Panc1 (cell line): ENCODE results near the gene GTF2I. TPM values are rescaled to one million over a fixed set of nuclear protein-coding genes. Genes with fewer than 3 reads are reported as not detected.

Experiments
- ATAC-seq: fragments of 200-7000 bp; cut with Tn5 transposase; 2 replicates; pipeline ENCODE4 v1.9.1; 2020; ENCODE audit warnings: mild to moderate bottlenecking, moderate library complexity
- BruUV-seq: library from RNA; stranded (reverse); fragments of 400-500 nt; replicated peaks from 2 replicates; lab custom pipeline; 2021; lab: Mats Ljungman, UMichigan
- CTCF ChIA-PET: fragments of 300-600 bp; sonication (Branson Sonifier 250); formaldehyde crosslinking; loops from one replicate; lab custom pipeline; 2022; ENCODE audit warnings: antibody characterized with exemption; lab: Charles Lee
- POLR2A ChIA-PET: fragments of 300-600 bp; sonication (Branson Sonifier 250); formaldehyde crosslinking; loops from one replicate; lab custom pipeline; 2022; ENCODE audit warnings: antibody characterized with exemption; lab: Charles Lee
- DNase-seq: peaks from one replicate; pipeline ENCODE4 v3.0.0-alpha.2; 2010; ENCODE audit warnings: low read depth, low spot score
- H3K27ac ChIP-seq: 2 replicates; pipeline ENCODE4 v1.5.1; 2011; ENCODE audit warnings: mild to moderate bottlenecking, low read length, inconsistent platforms
- H3K27me3 ChIP-seq: fragments of 200-500 bp; sonication (Bioruptor generic); 2 replicates; pipeline ENCODE4 v1.6.0; 2014; ENCODE audit warnings: low read length, inconsistent platforms; ENCODE audit not compliant: control insufficient read depth, insufficient read depth
- H3K36me3 ChIP-seq: fragments of 200-500 bp; sonication (Bioruptor generic); 2 replicates; pipeline ENCODE4 v1.5.1; 2014; ENCODE audit warnings: inconsistent platforms, mild to moderate bottlenecking, low read length, moderate library complexity; ENCODE audit not compliant: control insufficient read depth, insufficient read depth
- H3K4me1 ChIP-seq: 2 replicates; pipeline ENCODE4 v1.5.1; 2011; ENCODE audit warnings: inconsistent platforms, mild to moderate bottlenecking, low read length, moderate library complexity; ENCODE audit not compliant: control insufficient read depth, insufficient read depth
- H3K4me3 ChIP-seq, 2 experiments: 2 replicates each; pipeline ENCODE4 v1.5.1; 2011 to 2012; ENCODE audit warnings: low read depth in 2 of 2, low read length in 2 of 2, mild to moderate bottlenecking in 2 of 2, inconsistent platforms in 1 of 2, moderate library complexity in 1 of 2
- H3K9me3 ChIP-seq: fragments of 200-500 bp; sonication (Bioruptor generic); 2 replicates; pipeline ENCODE4 v1.5.1; 2014; ENCODE audit warnings: low read depth, mild to moderate bottlenecking, inconsistent platforms, low read length, moderate library complexity; ENCODE audit not compliant: control insufficient read depth, insufficient read depth
- CTCF ChIP-seq: fragments of 450-650 bp; IDR thresholded peaks from 2 replicates; pipeline ENCODE4 v1.5.1; 2017; ENCODE audit warnings: mild to moderate bottlenecking
- POLR2AphosphoS5 ChIP-seq: IDR thresholded peaks from 2 replicates; pipeline ENCODE4 v1.6.1; 2012; ENCODE audit warnings: mild to moderate bottlenecking, low read depth, low read length, moderate library complexity
- REST ChIP-seq, 2 experiments: IDR thresholded peaks; 2 replicates each; pipeline ENCODE4 v1.6.1; 2011 to 2012; ENCODE audit warnings: low read depth in 2 of 2, control low read depth in 1 of 2, low read length in 1 of 2, mild to moderate bottlenecking in 1 of 2, moderate library complexity in 1 of 2; ENCODE audit not compliant: insufficient read depth in 1 of 2
- SIN3A ChIP-seq: IDR thresholded peaks from 2 replicates; pipeline ENCODE4 v1.6.1; 2012; ENCODE audit warnings: low read depth, mild to moderate bottlenecking, low read length, moderate library complexity, borderline replicate concordance; ENCODE audit not compliant: insufficient read depth
- TCF7L2 ChIP-seq: IDR thresholded peaks from 2 replicates; pipeline ENCODE4 v1.6.1; 2011; ENCODE audit warnings: mild to moderate bottlenecking, low read depth, low read length, inconsistent platforms
- in situ Hi-C: cut with HindIII; loops from 2 replicates; pipeline ENCODE4 v1.10.0; 2016; ENCODE audit warnings: low sequenced_read_pairs, low pct_unique_long_range_greater_than_20kb
- intact Hi-C: fragments of 100-400 bp; cut with micrococcal nuclease; formaldehyde crosslinking; loops from one replicate; pipeline ENCODE4 v1.10.0; 2022; ENCODE audit not compliant: unreplicated experiment
- total RNA-seq: library from RNA; stranded (reverse); gene quantifications from one replicate; pipeline ENCODE4 v1.2.1, GENCODE V29; 2021; ENCODE audit not compliant: unreplicated experiment

Gene GTF2I
- total RNA-seq, 1 experiment from 2014 or later, result 305 TPM

GRCh38 chr7:74619235-74619860 is 38.2 kb upstream of the GTF2I start:
- Histone ChIP-seq H3K9me3 (no peaks in the 10 kb centered on the region), H3K4me1 (peaks cover 17% of the 10 kb centered on the region; the same call in 1 of the 2 replicates), H3K36me3 (no peaks in the 10 kb centered on the region), H3K27ac (peak overlapping the region; percentile 42; the same call in 1 of the 2 replicates), H3K4me3 (no peak overlapping the region), H3K27me3 (no peaks in the 10 kb centered on the region)
- DNase-seq, result no peak
- intact Hi-C loops, result no loop called here
- BruUV-seq, result no TSS peak
- in situ Hi-C loops, result no loop called here
- TF ChIP-seq SIN3A (no peak), REST (IDR thresholded peaks at IDR 0.05; ENCODE audit: insufficient read depth in 1 of 2, low read depth in 2 of 2, low read length in 1 of 2) (no peak), POLR2AphosphoS5 (no peak), TCF7L2 (no peak), CTCF (no peak)
- ChIA-PET CTCF (no interaction called here), POLR2A (interaction anchor here (0.6 kb wide), 1 partner anchor 57 kb away, joined by 13 read pairs; no protein-coding TSS in a partner anchor)
- peak; percentile 32 for ATAC-seq

- ChIA-PET POLR2A (no interaction called here), CTCF (interaction anchor here (0.6 to 0.7 kb wide), 2 partner anchors 9 to 10 kb away, joined by 3 to 11 read pairs; no protein-coding TSS in a partner anchor)
- in situ Hi-C loops (no loop called here), intact Hi-C loops (no loop called here)
- DNase-seq, result no peak
- Histone ChIP-seq H3K36me3 (no peaks in the 10 kb centered on the region), H3K4me1 (peaks cover 11% of the 10 kb centered on the region), H3K27me3 (no peaks in the 10 kb centered on the region), H3K9me3 (no peaks in the 10 kb centered on the region), H3K4me3 (no peak overlapping the region), H3K27ac (peak overlapping the region; percentile 58; the same call in 1 of the 2 replicates)
- BruUV-seq, result no TSS peak
- ATAC-seq, result no peak
- no peak for TF ChIP-seq TCF7L2
- no peak for TF ChIP-seq CTCF
- TF ChIP-seq SIN3A, result no peak
Observed at GRCh38 chr7:74622228-74622749, 35.2 kb upstream of the GTF2I start.
